Endometrium (tissue), 2 donors: ENCODE measurements around the gene CFAP92.

Experiments used
- FAIRE-seq: peaks from 2 replicates; lab custom pipeline; 2012; peaks lifted over from hg19 to GRCh38; lab: Jason Lieb, UNC
- donor health status: control.
- donor health status: control.

CFAP92 gene

DNA sequence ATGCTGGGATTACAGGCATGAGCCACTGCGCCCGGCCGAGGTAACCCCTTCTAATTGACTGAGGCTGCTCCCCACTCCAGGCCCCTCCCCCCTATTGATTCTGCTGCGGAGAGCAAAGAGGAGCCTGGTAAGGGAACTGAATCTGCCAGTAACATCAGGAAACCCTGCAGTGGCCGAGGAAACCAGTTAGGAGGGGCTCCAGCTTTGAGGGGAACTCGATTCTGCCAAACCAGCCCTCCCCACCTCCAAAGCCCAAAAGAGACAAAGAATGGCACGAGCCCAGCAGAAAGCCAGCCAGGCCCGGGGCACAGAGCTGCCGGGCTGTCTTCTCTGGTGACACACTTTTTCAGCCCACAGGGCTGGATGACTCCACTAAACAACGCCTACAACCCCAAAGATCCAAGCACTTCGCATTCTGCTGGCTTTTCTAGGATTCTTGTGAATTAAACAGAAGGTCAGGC lies 129.5 kb downstream of the CFAP92 start:
- FAIRE-seq: no peak

DNA sequence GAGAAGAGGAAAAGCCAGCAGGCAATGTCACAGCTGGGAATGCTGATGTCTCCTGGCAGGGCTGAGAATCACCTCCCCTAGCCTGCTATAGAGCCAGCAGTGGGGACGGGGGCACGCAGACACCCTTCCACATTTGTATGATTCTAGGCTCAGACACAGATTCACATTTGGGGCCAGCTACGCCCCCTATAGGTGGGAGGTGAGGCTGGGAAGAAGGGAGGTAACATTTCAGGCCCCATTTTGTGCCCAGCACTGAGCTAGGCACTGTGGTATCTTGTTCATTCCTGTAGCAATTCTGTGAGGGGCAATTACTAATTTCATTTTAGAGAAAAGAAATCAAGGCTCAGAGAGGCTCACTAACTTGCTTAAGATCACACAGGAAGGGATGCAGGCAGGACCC lies 130.3 kb downstream of the CFAP92 start:
- FAIRE-seq: no peak

DNA sequence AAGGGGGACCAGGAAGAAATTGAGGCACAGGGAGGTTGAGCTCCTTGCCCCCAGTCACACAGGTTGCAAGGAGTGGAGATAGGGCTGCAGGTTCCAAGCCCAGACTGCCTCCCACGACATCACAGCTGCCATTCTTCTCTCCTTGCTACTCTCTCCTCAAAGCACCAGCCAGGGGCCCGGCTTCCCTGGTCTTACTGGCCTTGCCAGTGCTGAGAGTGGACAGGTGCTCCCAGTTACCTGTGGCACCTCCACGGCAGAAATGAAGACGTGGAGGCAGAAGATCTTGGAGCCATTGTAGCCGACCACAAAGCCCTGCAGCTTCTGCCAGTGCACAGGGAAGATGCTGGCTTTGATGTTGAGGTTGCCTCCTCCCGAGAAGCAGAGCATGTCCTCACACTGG lies 132.4 kb downstream of the CFAP92 start:
- FAIRE-seq: no peak
